Activated CD8-positive, alpha-beta memory T cell treated with anti-CD3 and anti-CD28 coated beads for 24 hours (primary cell): ENCODE results near the gene CMTR2.

Source experiments
- DNase-seq: peaks from one replicate; pipeline ENCODE4 v3.0.0-alpha.2; 2020

CMTR2 gene

DNA sequence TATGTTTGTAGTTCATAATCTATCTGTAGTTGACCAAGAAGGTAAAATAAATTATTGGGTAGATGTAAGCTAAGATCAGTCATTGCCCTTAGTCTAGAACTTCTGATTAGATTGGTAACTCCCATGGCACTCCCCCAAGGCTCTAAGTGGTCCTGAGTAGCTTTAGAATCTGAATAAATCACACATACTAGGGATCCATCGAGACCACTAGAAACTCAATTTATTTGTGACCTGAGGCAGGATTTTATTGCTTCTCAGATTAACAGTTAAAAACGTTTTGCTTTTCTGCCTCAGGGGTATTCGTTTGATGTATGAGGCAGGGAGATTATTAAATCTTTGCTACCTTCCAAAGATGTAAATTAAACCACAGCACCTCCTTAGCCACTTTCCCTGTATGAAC lies 24.9 kb downstream of the CMTR2 start:
- DNase-seq = no peak

- no peak for DNase-seq
Measured at GRCh38 chr16:71263582-71263981, 25.6 kb downstream of the CMTR2 start.

DNA sequence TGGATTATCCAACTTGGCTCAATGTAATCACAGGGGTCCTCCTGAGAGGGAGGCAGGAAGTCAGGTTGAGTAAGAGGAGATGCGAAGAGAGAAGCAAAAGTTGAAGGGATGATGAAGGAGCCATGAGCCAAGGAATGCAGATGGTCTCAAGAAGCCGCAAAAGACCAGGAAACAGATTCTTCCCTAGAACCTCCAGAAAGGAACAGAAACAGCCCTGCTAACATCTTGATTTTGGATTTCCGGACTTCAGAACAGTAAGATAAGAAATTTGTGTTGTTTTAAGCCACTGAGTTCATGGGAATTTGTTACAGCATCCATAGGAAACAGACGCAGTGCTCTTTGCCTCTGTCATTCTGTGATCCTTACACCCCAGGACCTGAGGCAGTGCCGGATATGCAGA lies 26.8 kb downstream of the CMTR2 start:
- no peak for DNase-seq

DNA sequence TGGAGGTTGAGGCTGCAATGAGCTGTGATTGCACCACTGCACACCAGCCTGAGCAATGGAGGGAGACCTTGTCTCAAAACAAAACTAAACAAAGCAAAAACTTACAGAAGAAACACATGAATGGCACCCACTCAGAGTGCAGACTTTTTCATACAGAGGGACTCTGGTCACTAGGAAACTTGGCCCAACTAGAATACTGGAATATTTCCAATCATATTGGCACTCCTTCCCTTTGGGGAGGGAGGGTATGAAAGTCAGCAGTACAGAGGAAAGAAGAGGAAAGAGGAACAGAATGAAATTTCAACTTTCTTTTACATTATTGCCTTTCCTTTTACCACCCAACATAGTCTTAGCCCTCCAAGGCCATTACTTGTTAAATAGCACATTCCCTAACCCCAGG lies 28.2 kb downstream of the CMTR2 start:
- no peak for DNase-seq

- no peak for DNase-seq
Measured at GRCh38 chr16:71259086-71259485, 30.1 kb downstream of the CMTR2 start.

DNA sequence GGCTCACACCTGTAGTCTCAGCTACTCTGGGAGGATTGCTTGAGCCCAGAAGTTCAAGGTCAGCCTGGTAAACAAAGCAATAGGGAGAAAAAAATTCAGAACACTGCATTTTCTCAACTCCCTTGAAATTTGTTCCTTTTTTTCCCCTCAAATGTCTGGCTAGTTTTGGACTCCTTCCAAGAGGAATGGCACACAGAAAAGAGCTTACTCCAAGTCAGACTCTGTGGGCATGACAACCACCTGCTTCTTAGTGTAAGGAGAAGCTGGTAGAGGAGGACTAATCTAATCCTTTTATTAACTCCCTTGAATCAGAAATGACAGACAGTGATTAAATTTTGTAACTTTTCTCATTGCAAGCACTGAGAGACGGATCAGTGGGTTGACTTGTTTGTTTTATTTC lies 30.8 kb downstream of the CMTR2 start:
- no peak for DNase-seq

GRCh38 chr16:71257768-71258167 lies 31.4 kb downstream of the CMTR2 start:
- DNase-seq = no peak

DNA sequence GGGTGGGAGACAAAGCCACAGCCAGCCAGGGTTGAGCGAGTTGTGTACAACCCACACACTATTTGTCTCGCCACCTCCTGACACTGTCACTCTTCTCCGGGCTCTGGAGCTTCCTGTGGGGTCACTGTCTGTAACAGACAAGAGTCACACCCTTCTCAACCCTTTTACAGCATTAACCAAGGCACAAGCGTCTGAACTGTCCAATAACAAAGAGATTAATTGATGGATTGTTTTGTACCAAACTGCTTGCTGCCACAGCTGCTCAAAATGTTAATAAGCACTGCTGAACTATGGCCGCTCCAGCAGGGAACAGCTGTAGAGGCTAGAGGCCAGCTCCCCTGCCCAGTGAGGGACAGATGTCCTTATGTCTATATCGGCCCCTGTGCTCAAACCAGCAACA lies 33.5 kb downstream of the CMTR2 start:
- DNase-seq = no peak

DNA sequence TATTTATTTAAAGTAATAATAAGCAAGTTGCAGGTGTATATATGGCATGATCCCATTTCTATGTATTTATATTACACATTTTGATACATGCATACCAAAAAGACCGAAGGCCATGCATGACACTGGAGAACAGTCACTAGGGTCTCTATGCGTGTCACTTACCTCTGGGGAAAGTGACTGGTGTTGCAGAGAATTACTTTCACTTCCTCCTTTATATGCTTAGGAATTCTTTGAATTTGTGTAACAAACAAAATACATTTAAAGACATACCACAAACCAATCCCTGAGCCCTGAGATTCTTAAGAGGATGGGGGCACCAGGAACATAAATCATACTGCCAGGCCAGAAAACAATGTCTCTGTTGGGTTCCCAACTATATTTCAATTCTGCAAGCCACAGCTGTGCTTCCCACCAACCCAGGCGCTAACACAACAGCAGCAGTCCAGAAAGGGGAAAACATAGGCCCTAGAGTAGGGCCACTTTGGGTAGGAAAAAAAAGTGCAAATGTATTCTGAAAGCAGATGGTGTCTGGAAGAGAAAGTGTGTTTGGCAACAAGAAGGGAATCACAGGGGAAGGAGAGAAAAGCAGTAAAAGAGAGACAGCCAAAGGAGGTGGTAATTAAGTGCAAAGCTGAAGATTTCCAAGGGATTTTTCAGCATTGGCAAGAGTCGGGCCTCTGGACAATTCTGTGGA lies 34.2 kb downstream of the CMTR2 start:
- no peak for DNase-seq

DNA sequence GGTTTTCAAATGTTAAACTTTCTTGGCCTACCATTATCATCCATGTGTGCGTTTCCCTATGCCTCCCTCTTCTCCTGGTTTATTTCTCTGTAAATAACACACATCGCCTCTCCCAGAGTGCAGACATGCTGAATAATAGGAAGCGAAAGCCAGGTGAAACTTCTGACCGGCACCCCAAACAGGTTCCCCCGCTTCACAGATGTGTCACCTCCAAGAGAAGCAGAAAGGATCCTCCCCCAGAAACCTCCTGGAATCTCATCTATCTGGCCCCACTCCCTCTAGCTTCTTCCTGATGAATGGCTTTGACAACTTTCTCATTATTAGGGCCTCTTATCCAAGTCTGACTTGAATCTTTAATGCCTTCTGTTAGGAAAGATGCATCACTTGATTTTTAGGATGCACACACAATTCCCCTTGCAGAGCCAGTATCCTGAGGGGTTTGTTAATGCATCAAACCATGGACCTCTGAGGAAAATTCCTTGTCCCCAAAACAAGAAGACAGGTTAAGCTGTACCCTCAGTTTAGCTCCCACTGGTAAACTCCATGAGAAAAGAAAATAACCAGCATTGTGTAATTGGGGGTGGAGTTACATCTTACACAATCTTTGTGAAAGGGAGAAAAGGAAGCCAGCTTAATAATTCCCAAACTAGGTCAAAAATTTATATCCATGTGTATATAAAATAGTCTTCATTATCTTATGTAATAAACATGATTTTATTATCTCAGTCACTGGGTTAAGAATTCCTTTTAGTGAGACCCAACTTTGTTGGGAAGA lies 38.6 kb downstream of the CMTR2 start:
- no peak for DNase-seq

- no peak for DNase-seq
Measured at GRCh38 chr16:71249399-71249798, 39.8 kb downstream of the CMTR2 start.

- no peak for DNase-seq
Measured at GRCh38 chr16:71247478-71247877, 41.7 kb downstream of the CMTR2 start.

GRCh38 chr16:71246309-71246708 lies 42.9 kb downstream of the CMTR2 start:
- no peak for DNase-seq

DNA sequence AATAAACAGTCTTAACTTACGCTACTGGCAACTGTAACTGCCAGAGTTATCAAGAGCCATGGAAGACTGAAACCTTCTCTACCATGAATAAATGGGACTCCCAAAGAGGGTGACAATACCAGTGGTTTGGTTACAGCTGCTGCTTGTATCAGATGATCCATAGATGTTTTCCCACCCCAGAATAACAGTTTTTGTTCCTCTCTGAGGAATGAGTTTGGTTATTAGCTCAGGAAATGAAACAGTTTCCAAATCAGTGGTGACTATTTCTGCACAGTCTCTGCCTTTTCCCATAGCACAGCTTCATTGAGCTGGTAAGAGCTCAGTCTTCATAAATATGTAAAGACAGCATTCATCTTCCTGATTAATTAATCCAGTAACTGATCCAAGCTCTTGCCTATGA lies 44.7 kb downstream of the CMTR2 start:
- no peak for DNase-seq

DNA sequence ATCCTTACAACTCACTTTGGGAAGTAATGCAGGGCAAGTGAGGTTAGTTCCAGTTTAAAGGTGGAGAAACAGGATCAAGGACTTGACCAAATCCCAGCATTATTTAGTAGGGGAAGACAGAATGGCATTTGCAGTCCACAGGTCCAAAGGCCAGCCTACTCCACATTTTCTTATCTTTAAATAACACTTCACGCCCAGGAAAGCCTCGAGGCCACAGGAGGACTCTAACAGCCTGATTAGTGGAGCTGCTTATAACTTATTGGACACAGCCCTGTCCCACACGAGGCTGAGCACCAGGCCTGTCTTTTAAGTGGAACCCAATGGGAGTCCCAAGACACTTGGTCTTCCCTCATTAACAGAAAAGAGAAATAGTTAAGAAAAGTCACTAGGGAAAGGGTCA lies 46.6 kb downstream of the CMTR2 start:
- no peak for DNase-seq

DNA sequence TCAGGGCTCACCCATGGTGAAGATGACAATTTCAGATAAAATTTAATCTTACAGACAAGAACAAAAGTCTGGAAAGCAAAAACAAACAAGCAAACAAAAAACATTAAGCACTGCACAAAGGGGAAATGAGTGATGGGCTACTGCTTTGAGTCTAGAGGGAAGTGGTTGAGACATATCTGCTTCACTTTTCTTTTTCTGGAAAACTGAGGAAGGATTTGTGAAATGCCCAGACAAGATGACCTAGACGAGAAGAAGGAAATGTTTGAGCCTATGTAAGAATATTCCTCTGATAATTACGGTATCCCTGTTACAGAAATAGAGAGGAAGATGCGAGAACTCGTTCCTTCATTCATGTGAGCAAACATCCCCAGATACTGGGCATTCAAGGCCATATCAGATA lies 47.2 kb downstream of the CMTR2 start:
- no peak for DNase-seq
